ENCODE measurements around the gene PIBF1. TPM values are rescaled to one million over a fixed set of nuclear protein-coding genes. Genes with fewer than 3 reads are reported as not detected.
"Not testable (repeated sequence)": the region's sequence is repeated elsewhere in the genome, so short reads cannot be mapped to it uniquely, and the experiment has no call there.

PIBF1 gene
- polyA plus RNA-seq, 3 donors = 3.3 to 8.0 (median 4.7) TPM

DNA sequence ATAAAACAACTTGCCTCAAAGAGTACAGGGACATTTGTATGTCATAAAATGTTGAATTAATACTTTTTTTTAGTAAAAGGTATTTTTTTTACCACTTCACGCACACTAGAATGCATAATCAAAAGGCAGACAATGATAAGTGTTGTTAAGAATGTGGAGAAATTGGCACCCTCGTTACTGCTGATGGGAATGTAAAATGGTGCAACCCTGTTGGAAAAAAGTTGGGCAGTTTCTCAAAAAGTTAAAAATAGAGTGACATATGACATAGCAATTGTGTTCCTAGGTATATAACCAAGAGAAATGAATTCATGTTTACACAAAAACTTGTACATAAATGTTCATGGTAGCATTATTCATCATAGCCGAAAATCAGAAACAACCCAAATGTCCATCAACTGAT, 109.5 kb downstream of the PIBF1 start:
- Histone ChIP-seq H3K4me1 (ENCODE audit: control insufficient read depth in 1 of 2, insufficient read depth in 2 of 2, low read length in 2 of 2) (no peaks in the 10 kb centered on the region), H3K27ac (ENCODE audit: low read depth in 1 of 2, low read length in 2 of 2) (no peak overlapping the region), H3K9ac (ENCODE audit: insufficient read depth, low read length, poor library complexity, severe bottlenecking) (no peak overlapping the region), H3K79me2 (ENCODE audit: insufficient read depth, low read length) (no peaks in the 10 kb centered on the region), H3K4me2 (replicated peaks; ENCODE audit: extremely low read depth, low read length, poor library complexity, severe bottlenecking) (no peak overlapping the region), H3K27me3 (ENCODE audit: control insufficient read depth in 2 of 2, insufficient read depth in 2 of 2, low read length in 2 of 2) (no peaks in the 10 kb centered on the region), H4K20me1 (ENCODE audit: insufficient read depth, low read length) (no peaks in the 10 kb centered on the region), H2AFZ (ENCODE audit: insufficient read depth, low read depth, low read length, poor library complexity, severe bottlenecking) (no peak overlapping the region), H3K9me3 (replicated peaks in 1 of 2; ENCODE audit: control insufficient read depth in 1 of 2, insufficient read depth in 1 of 2, low read length in 2 of 2) (peaks cover 9 to 11% of the 10 kb centered on the region in 2 donors), H3K4me3 (replicated peaks in 1 of 3; ENCODE audit: low read depth in 2 of 3, low read length in 3 of 3) (no peak overlapping the region), H3K36me3 (replicated peaks in 1 of 2; ENCODE audit: control insufficient read depth in 1 of 2, insufficient read depth in 2 of 2, low read length in 2 of 2) (peaks cover 12 to 17% of the 10 kb centered on the region in 2 donors)
- Mint-ChIP-seq H3K27me3 (ENCODE audit: low read depth in 3 of 3) (no peaks in the 10 kb centered on the region), H3K36me3 (peaks cover 29 to 37% of the 10 kb centered on the region in 2 donors), H3K9me3 (peaks cover 3 to 15% (median 11%) of the 10 kb centered on the region in 7 donors), H3K4me1 (no peaks in the 10 kb centered on the region), H3K4me3 (no peak overlapping the region), H3K27ac (no peak overlapping the region)
- intact Hi-C loops (cut with micrococcal nuclease) = no loop called here
- WGBS (ENCODE audit: insufficient coverage) = no CpG with 5 or more reads among the region's 3 CpGs
- TF ChIP-seq, protein P1, sequence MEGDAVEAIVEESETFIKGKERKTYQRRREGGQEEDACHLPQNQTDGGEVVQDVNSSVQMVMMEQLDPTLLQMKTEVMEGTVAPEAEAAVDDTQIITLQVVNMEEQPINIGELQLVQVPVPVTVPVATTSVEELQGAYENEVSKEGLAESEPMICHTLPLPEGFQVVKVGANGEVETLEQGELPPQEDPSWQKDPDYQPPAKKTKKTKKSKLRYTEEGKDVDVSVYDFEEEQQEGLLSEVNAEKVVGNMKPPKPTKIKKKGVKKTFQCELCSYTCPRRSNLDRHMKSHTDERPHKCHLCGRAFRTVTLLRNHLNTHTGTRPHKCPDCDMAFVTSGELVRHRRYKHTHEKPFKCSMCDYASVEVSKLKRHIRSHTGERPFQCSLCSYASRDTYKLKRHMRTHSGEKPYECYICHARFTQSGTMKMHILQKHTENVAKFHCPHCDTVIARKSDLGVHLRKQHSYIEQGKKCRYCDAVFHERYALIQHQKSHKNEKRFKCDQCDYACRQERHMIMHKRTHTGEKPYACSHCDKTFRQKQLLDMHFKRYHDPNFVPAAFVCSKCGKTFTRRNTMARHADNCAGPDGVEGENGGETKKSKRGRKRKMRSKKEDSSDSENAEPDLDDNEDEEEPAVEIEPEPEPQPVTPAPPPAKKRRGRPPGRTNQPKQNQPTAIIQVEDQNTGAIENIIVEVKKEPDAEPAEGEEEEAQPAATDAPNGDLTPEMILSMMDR (IDR thresholded peaks at IDR 0.05) = no peak
- DNase-seq = no peak

DNA sequence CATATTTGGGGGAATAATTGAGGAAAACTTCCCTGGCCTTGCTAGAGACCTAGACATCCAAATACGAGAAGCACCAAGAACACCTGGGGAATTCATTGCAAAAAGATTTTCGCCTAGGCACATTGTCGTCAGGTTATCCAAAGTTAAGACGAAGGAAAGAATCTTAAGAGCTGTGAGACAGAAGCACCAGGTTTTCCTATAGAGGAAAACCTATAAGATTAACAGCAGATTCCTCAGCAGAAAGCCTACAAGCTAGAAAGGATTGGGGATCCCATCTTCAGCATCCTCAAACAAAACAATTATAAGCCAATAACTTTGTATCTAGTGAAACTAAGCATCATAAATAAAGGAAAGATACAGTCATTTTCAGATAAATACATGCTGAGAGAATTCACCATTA, 114.9 kb downstream of the PIBF1 start:
- intact Hi-C loops (cut with micrococcal nuclease) = no loop called here
- Histone ChIP-seq H3K79me2 (ENCODE audit: insufficient read depth, low read length) (no peaks in the 10 kb centered on the region), H3K4me3 (replicated peaks in 1 of 3; ENCODE audit: low read depth in 2 of 3, low read length in 3 of 3) (no peak overlapping the region), H3K27ac (ENCODE audit: low read depth in 1 of 2, low read length in 2 of 2) (no peak overlapping the region), H3K9me3 (replicated peaks in 1 of 2; ENCODE audit: control insufficient read depth in 1 of 2, insufficient read depth in 1 of 2, low read length in 2 of 2) (peaks cover 12 to 21% of the 10 kb centered on the region in 2 donors), H3K9ac (ENCODE audit: insufficient read depth, low read length, poor library complexity, severe bottlenecking) (no peak overlapping the region), H3K27me3 (ENCODE audit: control insufficient read depth in 2 of 2, insufficient read depth in 2 of 2, low read length in 2 of 2) (no peaks in the 10 kb centered on the region), H3K4me1 (ENCODE audit: control insufficient read depth in 1 of 2, insufficient read depth in 2 of 2, low read length in 2 of 2) (no peaks in the 10 kb centered on the region), H3K36me3 (replicated peaks in 1 of 2; ENCODE audit: control insufficient read depth in 1 of 2, insufficient read depth in 2 of 2, low read length in 2 of 2) (peaks cover 12 to 17% of the 10 kb centered on the region in 2 donors), H3K4me2 (replicated peaks; ENCODE audit: extremely low read depth, low read length, poor library complexity, severe bottlenecking) (no peak overlapping the region), H2AFZ (ENCODE audit: insufficient read depth, low read depth, low read length, poor library complexity, severe bottlenecking) (no peak overlapping the region), H4K20me1 (ENCODE audit: insufficient read depth, low read length) (no peaks in the 10 kb centered on the region)
- DNase-seq = no peak
- Mint-ChIP-seq H3K4me1 (no peaks in the 10 kb centered on the region), H3K27me3 (ENCODE audit: low read depth in 3 of 3) (peaks cover 0 to 1% (median 0%) of the 10 kb centered on the region in 3 donors), H3K36me3 (peaks cover 18 to 33% of the 10 kb centered on the region in 2 donors), H3K27ac (no peak overlapping the region), H3K9me3 (peaks cover 16 to 41% (median 28%) of the 10 kb centered on the region in 7 donors), H3K4me3 (no peak overlapping the region)
- 100% methylated on average over 4 of the region's 4 CpGs for whole genome bisulfite sequencing (ENCODE audit: insufficient coverage)
- TF ChIP-seq, protein P1 (IDR thresholded peaks at IDR 0.05) = no peak

- H3K27me3 ChIP-seq (ENCODE audit: control insufficient read depth in 2 of 2, insufficient read depth in 2 of 2, low read length in 2 of 2); H3K36me3 ChIP-seq (replicated peaks in 1 of 2; ENCODE audit: control insufficient read depth in 1 of 2, insufficient read depth in 2 of 2, low read length in 2 of 2); H3K4me1 Mint-ChIP-seq; H2AFZ ChIP-seq (ENCODE audit: insufficient read depth, low read depth, low read length, poor library complexity, severe bottlenecking); H3K4me3 ChIP-seq (replicated peaks in 1 of 3; ENCODE audit: low read depth in 2 of 3, low read length in 3 of 3); intact Hi-C loops (cut with micrococcal nuclease); DNase-seq; H3K79me2 ChIP-seq (ENCODE audit: insufficient read depth, low read length); H4K20me1 ChIP-seq (ENCODE audit: insufficient read depth, low read length); H3K4me1 ChIP-seq (ENCODE audit: control insufficient read depth in 1 of 2, insufficient read depth in 2 of 2, low read length in 2 of 2); H3K27ac ChIP-seq (ENCODE audit: low read depth in 1 of 2, low read length in 2 of 2); H3K4me3 Mint-ChIP-seq; H3K9ac ChIP-seq (ENCODE audit: insufficient read depth, low read length, poor library complexity, severe bottlenecking); H3K27me3 Mint-ChIP-seq (ENCODE audit: low read depth in 3 of 3); H3K27ac Mint-ChIP-seq; H3K4me2 ChIP-seq (replicated peaks; ENCODE audit: extremely low read depth, low read length, poor library complexity, severe bottlenecking); H3K9me3 ChIP-seq (replicated peaks in 1 of 2; ENCODE audit: control insufficient read depth in 1 of 2, insufficient read depth in 1 of 2, low read length in 2 of 2): not testable (repeated sequence)
- H3K9me3 Mint-ChIP-seq = peaks cover 6 to 29% (median 14%) of the 10 kb centered on the region in 7 donors
- WGBS (ENCODE audit: insufficient coverage) = no CpG with 5 or more reads among the region's 7 CpGs
- H3K36me3 Mint-ChIP-seq = peaks cover 2 to 15% of the 10 kb centered on the region in 2 donors
Observed at GRCh38 chr13:72901546-72901945, 119.6 kb downstream of the PIBF1 start.

Measured in CD14-positive monocyte (primary cell).